Measurements from ENCODE around the gene CR1.

- TF ChIP-seq CTCF (IDR thresholded peaks at IDR 0.05) (no peak), POLR2A (IDR thresholded peaks at IDR 0.05) (no peak)
These were observed 195.1 kb downstream of the CR1 start for GRCh38 chr1:207691010-207691409.
